ENCODE data around the gene OR52K1. TPM values are rescaled to one million over a fixed set of nuclear protein-coding genes. Genes with fewer than 3 reads are reported as not detected.

Gene OR52K1
- total RNA-seq (2014; rRNA removed) (not detected in 2 replicates), Bru-seq, nascent RNA (not detected), BruChase-seq, experiment 1, labeled RNA remaining after a 6-hour chase (not detected), BruChase-seq, experiment 2, labeled RNA remaining after a 2-hour chase (not detected)
- long read RNA-seq, result 0 reads

DNA sequence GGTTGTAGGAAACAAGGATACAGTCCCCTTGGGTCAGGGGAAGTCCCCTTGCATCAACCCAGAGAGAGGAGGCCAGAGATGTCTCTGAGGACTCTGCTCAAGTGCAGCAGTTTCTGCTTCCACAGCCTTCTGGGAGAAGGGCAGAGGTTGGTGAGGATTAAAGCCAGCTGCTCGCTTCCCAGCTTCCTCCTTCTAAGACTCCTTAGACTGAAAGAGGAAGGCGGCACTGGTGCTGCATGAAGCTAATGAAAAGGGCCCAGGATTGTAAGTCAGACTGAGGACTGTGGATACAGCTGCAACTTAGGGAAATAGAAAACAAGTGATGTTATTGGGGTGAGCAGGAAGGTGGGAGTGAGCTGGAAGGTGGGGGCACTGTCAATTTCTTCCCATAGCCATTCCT, at the start of gene OR52K1:
Gene OR52K1 (plus strand): TSS at position 202 of the 400 bp plus-strand sequence. CDS start 6,255 bp downstream, outside the sequence.
- no peaks in the 10 kb centered on the region for H3K9me2 ChIP-seq (replicated peaks; ENCODE audit: low read length)
- POLR2A ChIA-PET (ENCODE audit: unreplicated experiment), result no interaction called here
- no peaks in the 10 kb centered on the region for H3K9me3 ChIP-seq (ENCODE audit: low read length)
- H4K20me1 ChIP-seq (ENCODE audit: low read length), result no peaks in the 10 kb centered on the region
- H3K36me3 ChIP-seq (ENCODE audit: low read depth, low read length), result no peaks in the 10 kb centered on the region
- H3K79me2 ChIP-seq (ENCODE audit: low read length), result no peaks in the 10 kb centered on the region
- ATAC-seq (no peak), DNase-seq (no peak)
- H3K27me3 ChIP-seq (ENCODE audit: low read length), result no peaks in the 10 kb centered on the region
- no peak for TF ChIP-seq EZH2phosphoT487 (IDR thresholded peaks at IDR 0.05; ENCODE audit: borderline replicate concordance, low read length)
- TF ChIP-seq EZH2 (IDR thresholded peaks at IDR 0.05; ENCODE audit: low read length, unreplicated experiment), result no peak
- TF ChIP-seq, protein P1, sequence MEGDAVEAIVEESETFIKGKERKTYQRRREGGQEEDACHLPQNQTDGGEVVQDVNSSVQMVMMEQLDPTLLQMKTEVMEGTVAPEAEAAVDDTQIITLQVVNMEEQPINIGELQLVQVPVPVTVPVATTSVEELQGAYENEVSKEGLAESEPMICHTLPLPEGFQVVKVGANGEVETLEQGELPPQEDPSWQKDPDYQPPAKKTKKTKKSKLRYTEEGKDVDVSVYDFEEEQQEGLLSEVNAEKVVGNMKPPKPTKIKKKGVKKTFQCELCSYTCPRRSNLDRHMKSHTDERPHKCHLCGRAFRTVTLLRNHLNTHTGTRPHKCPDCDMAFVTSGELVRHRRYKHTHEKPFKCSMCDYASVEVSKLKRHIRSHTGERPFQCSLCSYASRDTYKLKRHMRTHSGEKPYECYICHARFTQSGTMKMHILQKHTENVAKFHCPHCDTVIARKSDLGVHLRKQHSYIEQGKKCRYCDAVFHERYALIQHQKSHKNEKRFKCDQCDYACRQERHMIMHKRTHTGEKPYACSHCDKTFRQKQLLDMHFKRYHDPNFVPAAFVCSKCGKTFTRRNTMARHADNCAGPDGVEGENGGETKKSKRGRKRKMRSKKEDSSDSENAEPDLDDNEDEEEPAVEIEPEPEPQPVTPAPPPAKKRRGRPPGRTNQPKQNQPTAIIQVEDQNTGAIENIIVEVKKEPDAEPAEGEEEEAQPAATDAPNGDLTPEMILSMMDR (conservative IDR thresholded peaks at IDR 0.05; ENCODE audit: low read depth, low read length), result no peak
- H3K4me2 ChIP-seq (ENCODE audit: low read length), result peak within 1 kb of the TSS; percentile 65
- BruUV-seq (replicated peaks), result no TSS peak
- no peak within 1 kb of the TSS for H2AFZ ChIP-seq (ENCODE audit: low read length)
- intact Hi-C loops (cut with micrococcal nuclease), result loop anchor here (5.0 kb wide), 1 partner anchor 90 kb away; the partner anchor contains the start of gene TRIM21
- H3K4me3 ChIP-seq (ENCODE audit: low read length), result no peak within 1 kb of the TSS
- H3K27ac ChIP-seq (ENCODE audit: low read length), result peak within 1 kb of the TSS; percentile 93
- peaks cover 6% of the 10 kb centered on the region for H3F3A ChIP-seq (ENCODE audit: low read length, unreplicated experiment)
- H3K4me1 ChIP-seq (ENCODE audit: insufficient read depth, low read length), result peaks cover 40% of the 10 kb centered on the region
- H3K9ac ChIP-seq (ENCODE audit: low read length), result no peak within 1 kb of the TSS
- CTCF ChIA-PET, result no interaction called here

DNA sequence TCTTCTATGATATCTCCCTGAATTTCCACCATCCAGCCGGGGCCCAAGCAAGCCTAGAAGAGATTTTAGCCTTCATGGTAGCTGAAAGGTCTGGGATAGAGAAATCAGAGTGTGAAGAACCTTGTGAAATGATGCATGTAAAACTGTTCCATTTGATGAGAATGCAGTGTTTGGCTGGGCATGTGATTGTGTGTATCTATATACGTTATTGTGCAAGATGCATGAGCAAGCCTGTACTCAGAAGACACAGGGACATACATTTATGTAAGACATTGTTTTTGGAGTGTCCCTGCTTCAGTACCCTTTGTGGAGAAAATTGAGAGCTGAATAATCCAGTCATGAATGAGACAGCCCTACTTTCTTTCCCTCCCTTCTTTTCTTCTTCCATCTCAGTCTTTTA, 48.6 kb upstream of the OR52K1 start:
- no TSS peak for BruUV-seq (replicated peaks)
- peaks cover 7% of the 10 kb centered on the region; the same call in 1 of the 2 replicates for H3K27me3 ChIP-seq (ENCODE audit: low read length)
- no peaks in the 10 kb centered on the region for H3K9me2 ChIP-seq (replicated peaks; ENCODE audit: low read length)
- no peaks in the 10 kb centered on the region for H3K9me3 ChIP-seq (ENCODE audit: low read length)
- DNase-seq (no peak), ATAC-seq (no peak)
- no peaks in the 10 kb centered on the region for H3K36me3 ChIP-seq (ENCODE audit: low read depth, low read length)
- intact Hi-C loops (cut with micrococcal nuclease), result no loop called here
- no peak overlapping the region for H3K9ac ChIP-seq (ENCODE audit: low read length)
- H3K4me3 ChIP-seq (ENCODE audit: low read length), result no peak overlapping the region
- H3K27ac ChIP-seq (ENCODE audit: low read length), result no peak overlapping the region
- no peaks in the 10 kb centered on the region for H4K20me1 ChIP-seq (ENCODE audit: low read length)
- H3F3A ChIP-seq (ENCODE audit: low read length, unreplicated experiment), result no peaks in the 10 kb centered on the region
- TF ChIP-seq EZH2 (IDR thresholded peaks at IDR 0.05; ENCODE audit: low read length, unreplicated experiment) (no peak), EZH2phosphoT487 (IDR thresholded peaks at IDR 0.05; ENCODE audit: borderline replicate concordance, low read length) (no peak)
- TF ChIP-seq, protein P1 (conservative IDR thresholded peaks at IDR 0.05; ENCODE audit: low read depth, low read length), result no peak
- H2AFZ ChIP-seq (ENCODE audit: low read length), result no peak overlapping the region
- no peak overlapping the region for H3K4me2 ChIP-seq (ENCODE audit: low read length)
- H3K79me2 ChIP-seq (ENCODE audit: low read length), result no peaks in the 10 kb centered on the region
- ChIA-PET POLR2A (ENCODE audit: unreplicated experiment) (no interaction called here), CTCF (no interaction called here)
- no peaks in the 10 kb centered on the region for H3K4me1 ChIP-seq (ENCODE audit: insufficient read depth, low read length)

DNA sequence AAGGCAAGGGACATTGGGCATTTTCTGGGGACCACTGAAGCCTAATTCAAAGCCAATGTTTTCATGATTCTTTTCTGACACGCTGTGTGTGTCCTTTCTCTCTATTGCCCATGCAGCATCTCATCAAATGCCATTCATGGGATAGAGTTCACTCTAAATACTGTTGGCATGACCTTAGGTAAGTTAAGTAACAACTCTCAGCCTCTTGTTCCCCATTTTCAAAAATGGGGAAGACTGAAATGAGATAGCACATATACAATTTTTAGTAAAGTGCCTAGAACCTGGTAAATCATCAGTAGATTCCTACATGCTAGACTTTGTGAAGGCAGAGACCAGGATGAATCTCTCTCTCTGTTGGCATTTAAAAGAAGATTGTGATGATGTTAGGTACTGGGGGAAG, 46.0 kb upstream of the OR52K1 start:
- Histone ChIP-seq H3K36me3 (ENCODE audit: low read depth, low read length) (no peaks in the 10 kb centered on the region), H3K27ac (ENCODE audit: low read length) (no peak overlapping the region), H3F3A (ENCODE audit: low read length, unreplicated experiment) (no peaks in the 10 kb centered on the region), H3K9ac (ENCODE audit: low read length) (no peak overlapping the region), H3K4me1 (ENCODE audit: insufficient read depth, low read length) (no peaks in the 10 kb centered on the region), H3K4me3 (ENCODE audit: low read length) (no peak overlapping the region), H3K9me2 (replicated peaks; ENCODE audit: low read length) (no peaks in the 10 kb centered on the region), H2AFZ (ENCODE audit: low read length) (no peak overlapping the region), H3K9me3 (ENCODE audit: low read length) (no peaks in the 10 kb centered on the region), H4K20me1 (ENCODE audit: low read length) (no peaks in the 10 kb centered on the region), H3K27me3 (ENCODE audit: low read length) (0 out of 2 replicates have a peak, but pooled peaks cover 3% of the 10 kb centered on the region), H3K4me2 (ENCODE audit: low read length) (no peak overlapping the region), H3K79me2 (ENCODE audit: low read length) (no peaks in the 10 kb centered on the region)
- ATAC-seq (no peak), DNase-seq (no peak)
- TF ChIP-seq EZH2 (IDR thresholded peaks at IDR 0.05; ENCODE audit: low read length, unreplicated experiment) (no peak), EZH2phosphoT487 (IDR thresholded peaks at IDR 0.05; ENCODE audit: borderline replicate concordance, low read length) (no peak)
- TF ChIP-seq, protein P1 (conservative IDR thresholded peaks at IDR 0.05; ENCODE audit: low read depth, low read length), result no peak
- ChIA-PET CTCF (no interaction called here), POLR2A (ENCODE audit: unreplicated experiment) (no interaction called here)
- intact Hi-C loops (cut with micrococcal nuclease), result no loop called here
- no TSS peak for BruUV-seq (replicated peaks)

Data from PC-3 (cell line).